Astrocyte (in vitro differentiated cells and primary cell): Measurements from ENCODE around the gene FHL2. TPM values are rescaled to one million over a fixed set of nuclear protein-coding genes. Genes with fewer than 3 reads are reported as not detected.

Experiments
- DNase-seq: peaks from one replicate; pipeline ENCODE4 v3.0.0-alpha.2; 2010; ENCODE audit warnings: low read depth
- FAIRE-seq: peaks from 2 replicates; lab custom pipeline; 2011; peaks lifted over from hg19 to GRCh38; lab: Jason Lieb, UNC
- H2AFZ ChIP-seq: 2 replicates; pipeline ENCODE4 v1.6.0; 2012; ENCODE audit warnings: low read depth, low read length, inconsistent platforms
- H3K27ac ChIP-seq: 2 replicates; pipeline ENCODE4 v1.5.1; 2011; ENCODE audit warnings: low read depth, low read length, inconsistent platforms
- H3K27me3 ChIP-seq: 2 replicates; pipeline ENCODE4 v1.6.0; 2011; ENCODE audit warnings: low read length, inconsistent platforms; ENCODE audit not compliant: insufficient read depth
- H3K36me3 ChIP-seq: 2 replicates; pipeline ENCODE4 v1.5.1; 2011; ENCODE audit warnings: low read length, inconsistent platforms; ENCODE audit not compliant: insufficient read depth
- H3K4me1 ChIP-seq: 2 replicates; pipeline ENCODE4 v1.5.1; 2011; ENCODE audit warnings: low read length, inconsistent platforms; ENCODE audit not compliant: insufficient read depth
- H3K4me2 ChIP-seq: 2 replicates; pipeline ENCODE4 v1.6.0; 2012; ENCODE audit warnings: low read length, inconsistent platforms
- H3K4me3 ChIP-seq: 2 replicates; pipeline ENCODE4 v1.5.1; 2011; ENCODE audit warnings: low read depth, mild to moderate bottlenecking, low read length, inconsistent platforms; ENCODE audit not compliant: insufficient read depth
- H3K79me2 ChIP-seq: 2 replicates; pipeline ENCODE4 v1.6.0; 2012; ENCODE audit warnings: mild to moderate bottlenecking, low read length, inconsistent platforms; ENCODE audit not compliant: insufficient read depth
- H3K9ac ChIP-seq: 2 replicates; pipeline ENCODE4 v1.6.0; 2012; ENCODE audit warnings: mild to moderate bottlenecking, low read length, inconsistent platforms
- H3K9me3 ChIP-seq: 2 replicates; pipeline ENCODE4 v1.5.1; 2012; ENCODE audit warnings: low read depth, mild to moderate bottlenecking, low read length, inconsistent platforms; ENCODE audit not compliant: insufficient read depth
- H4K20me1 ChIP-seq: 2 replicates; pipeline ENCODE4 v1.6.0; 2012; ENCODE audit warnings: low read length, inconsistent platforms; ENCODE audit not compliant: insufficient read depth
- H3K27ac Mint-ChIP-seq: one replicate; pipeline ENCODE4 v1.8.0; 2021; ENCODE audit warnings: mild to moderate bottlenecking, mixed read lengths; ENCODE audit not compliant: unreplicated experiment
- H3K27me3 Mint-ChIP-seq: one replicate; pipeline ENCODE4 v1.8.0; 2021; ENCODE audit warnings: low read depth, mixed read lengths; ENCODE audit not compliant: unreplicated experiment
- H3K36me3 Mint-ChIP-seq: one replicate; pipeline ENCODE4 v1.8.0; 2021; ENCODE audit warnings: low read depth, mixed read lengths; ENCODE audit not compliant: unreplicated experiment
- H3K4me1 Mint-ChIP-seq: one replicate; pipeline ENCODE4 v1.8.0; 2021; ENCODE audit warnings: low read depth, mixed read lengths; ENCODE audit not compliant: unreplicated experiment
- H3K4me3 Mint-ChIP-seq: one replicate; pipeline ENCODE4 v1.8.0; 2021; ENCODE audit warnings: mild to moderate bottlenecking, moderate library complexity, mixed read lengths; ENCODE audit not compliant: unreplicated experiment
- H3K9me3 Mint-ChIP-seq: one replicate; pipeline ENCODE4 v1.8.0; 2021; ENCODE audit warnings: mild to moderate bottlenecking, mixed read lengths; ENCODE audit not compliant: unreplicated experiment
- CTCF ChIP-seq: IDR thresholded peaks from 2 replicates; pipeline ENCODE4 v1.5.1; 2011; ENCODE audit warnings: low read depth, mild to moderate bottlenecking, inconsistent platforms, low read length, moderate library complexity; ENCODE audit not compliant: insufficient read depth
- EZH2 ChIP-seq: IDR thresholded peaks from 2 replicates; pipeline ENCODE4 v1.6.1; 2012; ENCODE audit warnings: mild to moderate bottlenecking, low read length, inconsistent platforms; ENCODE audit not compliant: insufficient read depth
- total RNA-seq: library from RNA; stranded (reverse); gene quantifications from 2 replicates; pipeline ENCODE4 v1.2.1, GENCODE V29; 2021

FHL2 gene
- total RNA-seq, 1 donor from 2014 or later: 104 TPM

GRCh38 chr2:105399207-105399861, 483 bp upstream of the FHL2 start:
- no peak for DNase-seq
- Histone ChIP-seq H3K27me3 (no peaks in the 10 kb centered on the region), H3K36me3 (peaks cover 21% of the 10 kb centered on the region), H3K4me2 (peak overlapping the region; percentile 94), H4K20me1 (peaks cover 19% of the 10 kb centered on the region), H3K9ac (peak overlapping the region; percentile 100), H3K9me3 (peaks cover 3% of the 10 kb centered on the region), H3K4me3 (peak overlapping the region; percentile 98), H3K79me2 (peaks cover 57% of the 10 kb centered on the region), H2AFZ (peak overlapping the region; percentile 67), H3K4me1 (peaks cover 37% of the 10 kb centered on the region), H3K27ac (peak overlapping the region; percentile 99)
- Mint-ChIP-seq H3K36me3 (peaks cover 10% of the 10 kb centered on the region), H3K4me3 (peak overlapping the region; percentile 78), H3K27me3 (no peaks in the 10 kb centered on the region), H3K27ac (peak overlapping the region; percentile 84), H3K4me1 (peaks cover 34% of the 10 kb centered on the region), H3K9me3 (no peaks in the 10 kb centered on the region)
- no peak for TF ChIP-seq EZH2
- TF ChIP-seq CTCF: no peak
- no peak for FAIRE-seq

- H3K36me3 ChIP-seq: peaks cover 35% of the 10 kb centered on the region
- no peak overlapping the region for H2AFZ ChIP-seq
- Mint-ChIP-seq H3K27ac (peak overlapping the region; percentile 90), H3K36me3 (peaks cover 21% of the 10 kb centered on the region), H3K9me3 (no peaks in the 10 kb centered on the region), H3K27me3 (no peaks in the 10 kb centered on the region), H3K4me1 (peaks cover 30% of the 10 kb centered on the region), H3K4me3 (peak overlapping the region; percentile 95)
- no peak for DNase-seq
- FAIRE-seq: no peak
- peaks cover 71% of the 10 kb centered on the region for H3K79me2 ChIP-seq
- TF ChIP-seq EZH2 (no peak), CTCF (no peak)
- H3K27ac ChIP-seq: peak overlapping the region; percentile 99
- H3K27me3 ChIP-seq: no peaks in the 10 kb centered on the region
- H3K4me3 ChIP-seq: peak overlapping the region; percentile 98
- H4K20me1 ChIP-seq: peaks cover 33% of the 10 kb centered on the region
- peak overlapping the region; percentile 100 for H3K9ac ChIP-seq
- peak overlapping the region; percentile 94 for H3K4me2 ChIP-seq
- peaks cover 3% of the 10 kb centered on the region for H3K9me3 ChIP-seq
- H3K4me1 ChIP-seq: peaks cover 37% of the 10 kb centered on the region
These were observed 907 bp downstream of the FHL2 start for GRCh38 chr2:105397953-105398335.

GRCh38 chr2:105397025-105397722, 1.7 kb downstream of the FHL2 start:
- H3K9me3 ChIP-seq: peaks cover 3% of the 10 kb centered on the region
- no peak for DNase-seq
- no peak overlapping the region for H2AFZ ChIP-seq
- Mint-ChIP-seq H3K27ac (peak overlapping the region; percentile 67), H3K4me1 (peaks cover 32% of the 10 kb centered on the region), H3K4me3 (peak overlapping the region; percentile 95), H3K27me3 (no peaks in the 10 kb centered on the region), H3K36me3 (peaks cover 22% of the 10 kb centered on the region), H3K9me3 (no peaks in the 10 kb centered on the region)
- peaks cover 41% of the 10 kb centered on the region for H4K20me1 ChIP-seq
- peak overlapping the region; percentile 94 for H3K4me2 ChIP-seq
- peak overlapping the region; percentile 98 for H3K4me3 ChIP-seq
- peaks cover 35% of the 10 kb centered on the region for H3K36me3 ChIP-seq
- peaks cover 79% of the 10 kb centered on the region for H3K79me2 ChIP-seq
- H3K4me1 ChIP-seq: peaks cover 43% of the 10 kb centered on the region
- H3K9ac ChIP-seq: peak overlapping the region; percentile 100
- no peak for FAIRE-seq
- TF ChIP-seq EZH2 (no peak), CTCF (no peak)
- peak overlapping the region; percentile 99 for H3K27ac ChIP-seq
- no peaks in the 10 kb centered on the region for H3K27me3 ChIP-seq
